HepG2 (cell line): ENCODE data around the gene SETD1A. TPM values are rescaled to one million over a fixed set of nuclear protein-coding genes. Genes with fewer than 3 reads are reported as not detected.
A peak's percentile ranks its signal among the peaks of the same experiment; 100 is the strongest.

Experiments used
- CREM ChIP-seq, 2 experiments: sonication (generic) in 1 of 2; formaldehyde crosslinking in 1 of 2; IDR thresholded peaks; 2 replicates each; pipeline versions ENCODE4 v1.4.0 to v1.6.1; 2016 to 2020; ENCODE audit warnings: antibody characterized with exemption in 1 of 2, mild to moderate bottlenecking in 1 of 2, missing genetic modification reagents in 1 of 2
- EEA1 ChIP-seq: sonication (generic); formaldehyde crosslinking; IDR thresholded peaks from 2 replicates; pipeline ENCODE4 v1.5.1; 2020; ENCODE audit warnings: mild to moderate bottlenecking, missing genetic modification reagents, borderline replicate concordance
- KLF13 ChIP-seq: sonication (generic); formaldehyde crosslinking; IDR thresholded peaks from 2 replicates; pipeline ENCODE4 v1.4.0; 2020; ENCODE audit warnings: mild to moderate bottlenecking, missing genetic modification reagents
- KLF9 ChIP-seq: IDR thresholded peaks from 2 replicates; pipeline ENCODE4 v1.6.1; 2016; ENCODE audit warnings: low read depth
- MAFK ChIP-seq, 2 experiments: IDR thresholded peaks in 1 of 2; conservative IDR thresholded peaks in 1 of 2; 2 replicates each; pipeline ENCODE4 v1.6.1; 2011; ENCODE audit warnings: improper control_type of control experiment in 2 of 2, low read length in 2 of 2
- MED1 ChIP-seq: sonication (generic); formaldehyde crosslinking; IDR thresholded peaks from 2 replicates; pipeline ENCODE4 v1.4.0; 2020; ENCODE audit warnings: missing genetic modification reagents
- NFKBIZ ChIP-seq: IDR thresholded peaks from 2 replicates; pipeline ENCODE4 v1.6.1; 2018; ENCODE audit warnings: missing genetic modification reagents, missing compliant biosample characterization
- NR1H2 ChIP-seq: sonication (generic); formaldehyde crosslinking; IDR thresholded peaks from 2 replicates; pipeline ENCODE4 v1.8.1; 2022; ENCODE audit warnings: low read depth, missing genetic modification reagents, borderline replicate concordance
- NR3C1 ChIP-seq: sonication (generic); formaldehyde crosslinking; IDR thresholded peaks from 2 replicates; pipeline ENCODE4 v1.4.0; 2020; ENCODE audit warnings: missing genetic modification reagents
- SAP130 ChIP-seq: IDR thresholded peaks from 2 replicates; pipeline ENCODE4 v1.6.1; 2016; ENCODE audit warnings: low read depth
- SIN3B ChIP-seq: fragments of 150-350 bp; IDR thresholded peaks from 2 replicates; pipeline ENCODE4 v1.6.1; 2014; ENCODE audit warnings: low read length
- SOX6 ChIP-seq, 2 experiments: fragments of 450-650 bp in 1 of 2; sonication (generic) in 1 of 2; formaldehyde crosslinking in 1 of 2; IDR thresholded peaks; 2 replicates each; pipeline versions ENCODE4 v1.4.0 to v1.6.1; 2017 to 2020; ENCODE audit warnings: antibody characterized with exemption in 1 of 2, mild to moderate bottlenecking in 1 of 2, missing genetic modification reagents in 1 of 2
- SUZ12 ChIP-seq: fragments of 150-350 bp; IDR thresholded peaks from 2 replicates; pipeline ENCODE4 v1.6.1; 2014; ENCODE audit warnings: low read depth, low read length
- TOE1 ChIP-seq: sonication (generic); formaldehyde crosslinking; IDR thresholded peaks from 2 replicates; pipeline ENCODE4 v1.4.0; 2020; ENCODE audit warnings: mild to moderate bottlenecking, missing genetic modification reagents
- YEATS4 ChIP-seq: sonication (generic); formaldehyde crosslinking; IDR thresholded peaks from 2 replicates; pipeline ENCODE4 v1.4.0; 2020; ENCODE audit warnings: missing genetic modification reagents, borderline replicate concordance
- ZNF101 ChIP-seq: sonication (generic); formaldehyde crosslinking; IDR thresholded peaks from 2 replicates; pipeline ENCODE4 v1.4.0; 2020; ENCODE audit warnings: mild to moderate bottlenecking, low read depth, missing genetic modification reagents, borderline replicate concordance
- ZNF17 ChIP-seq: sonication (generic); formaldehyde crosslinking; IDR thresholded peaks from 2 replicates; pipeline ENCODE4 v1.5.0; 2020; ENCODE audit warnings: mild to moderate bottlenecking, missing genetic modification reagents
- ZNF432 ChIP-seq: sonication (generic); formaldehyde crosslinking; IDR thresholded peaks from 2 replicates; pipeline ENCODE4 v1.5.0; 2020; ENCODE audit warnings: missing genetic modification reagents, mild to moderate bottlenecking, borderline replicate concordance
- ZNF543 ChIP-seq: sonication (generic); formaldehyde crosslinking; IDR thresholded peaks from 2 replicates; pipeline ENCODE4 v1.4.0; 2020; ENCODE audit warnings: mild to moderate bottlenecking, missing genetic modification reagents
- ZNF766 ChIP-seq: sonication (generic); formaldehyde crosslinking; IDR thresholded peaks from 2 replicates; pipeline ENCODE4 v1.5.0; 2020; ENCODE audit warnings: missing genetic modification reagents, borderline replicate concordance
- ZNF772 ChIP-seq: sonication (generic); formaldehyde crosslinking; IDR thresholded peaks from 2 replicates; pipeline ENCODE4 v1.5.0; 2020; ENCODE audit warnings: mild to moderate bottlenecking, missing genetic modification reagents
- ZNF776 ChIP-seq: sonication (generic); formaldehyde crosslinking; IDR thresholded peaks from 2 replicates; pipeline ENCODE4 v1.4.0; 2020; ENCODE audit warnings: mild to moderate bottlenecking, missing genetic modification reagents
- ZNF782 ChIP-seq: sonication (generic); formaldehyde crosslinking; IDR thresholded peaks from 2 replicates; pipeline ENCODE4 v1.4.0; 2020; ENCODE audit warnings: missing genetic modification reagents, mild to moderate bottlenecking, borderline replicate concordance
- polyA plus RNA-seq, 8 experiments: library from polyadenylated mRNA; depleted of rRNA in 3 of 8; stranded (reverse) in 7 of 8; unstranded in 1 of 8; fragments of >200 nt; fragmentation: Illumina TruSeq in 4 of 8; extraction: Trizol in 4 of 8; gene quantifications; 2 replicates each; pipeline versions ENCODE4 v1.2.1 to v1.2.3, GENCODE V29; 2011 to 2016; ENCODE audit warnings: low read depth in 4 of 8, missing spikeins in 1 of 8, mixed read lengths in 1 of 8; ENCODE audit not compliant: insufficient read depth in 1 of 8
- total RNA-seq, 5 experiments: library from RNA; depleted of rRNA; stranded (reverse); fragments of >200 nt; fragmentation: Illumina TruSeq; extraction: Trizol; gene quantifications; 2 replicates each; pipeline ENCODE4 v1.2.3, GENCODE V29; 2016; ENCODE audit warnings: low read depth in 1 of 5
- TF ChIP-seq, protein P1 (sequence below): sonication (generic); formaldehyde crosslinking; IDR thresholded peaks from 2 replicates; pipeline ENCODE4 v1.4.0; 2020; ENCODE audit warnings: mild to moderate bottlenecking, missing genetic modification reagents
- TF ChIP-seq, protein P2 (sequence below): sonication (generic); formaldehyde crosslinking; IDR thresholded peaks from 2 replicates; pipeline ENCODE4 v1.8.1; 2023; ENCODE audit warnings: missing genetic modification reagents, inconsistent platforms, borderline replicate concordance

SETD1A gene
- total and polyA plus RNA-seq, 2 of the 13 experiments (the other 11 are each of a cell fraction or from before 2014, with no cell fraction given): 3.8 to 5.6 TPM

DNA sequence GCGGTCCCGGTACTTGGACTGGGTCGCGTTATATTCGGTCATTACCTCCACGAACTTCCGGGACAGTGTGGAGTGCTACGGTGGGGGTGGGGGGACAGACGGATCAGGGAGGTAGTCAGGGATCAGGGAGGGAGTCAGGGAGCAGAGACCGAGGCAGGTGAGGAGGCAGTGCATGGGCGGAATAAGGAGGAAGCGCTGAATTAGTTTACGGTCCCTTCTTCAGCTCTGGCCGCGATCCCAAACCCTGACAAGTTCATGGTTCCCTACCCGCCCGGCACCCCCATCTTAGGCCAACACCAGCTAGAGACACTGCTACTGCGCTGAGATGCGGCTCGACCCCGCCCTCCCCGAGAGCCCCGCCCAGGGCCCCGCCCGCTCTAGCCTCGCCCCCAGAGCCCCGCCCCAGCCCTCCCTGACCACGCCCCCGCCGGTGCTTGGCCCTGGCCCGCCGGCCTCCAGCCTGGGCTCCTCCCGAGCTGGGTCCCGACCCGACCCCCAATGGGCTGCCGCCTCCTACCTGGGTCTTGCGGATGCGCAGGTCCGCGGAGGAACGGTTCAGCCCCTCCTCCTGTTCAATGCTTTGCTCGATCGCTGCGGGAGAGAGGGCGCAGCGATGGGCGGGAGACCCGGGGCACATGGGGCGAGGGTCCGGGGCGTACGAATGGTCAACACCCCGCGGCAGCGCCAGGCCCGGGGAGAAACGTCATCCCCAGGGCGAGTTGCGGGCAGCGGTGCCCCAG lies 39.6 kb downstream of the SETD1A start (continued):
- TF ChIP-seq, protein P1, sequence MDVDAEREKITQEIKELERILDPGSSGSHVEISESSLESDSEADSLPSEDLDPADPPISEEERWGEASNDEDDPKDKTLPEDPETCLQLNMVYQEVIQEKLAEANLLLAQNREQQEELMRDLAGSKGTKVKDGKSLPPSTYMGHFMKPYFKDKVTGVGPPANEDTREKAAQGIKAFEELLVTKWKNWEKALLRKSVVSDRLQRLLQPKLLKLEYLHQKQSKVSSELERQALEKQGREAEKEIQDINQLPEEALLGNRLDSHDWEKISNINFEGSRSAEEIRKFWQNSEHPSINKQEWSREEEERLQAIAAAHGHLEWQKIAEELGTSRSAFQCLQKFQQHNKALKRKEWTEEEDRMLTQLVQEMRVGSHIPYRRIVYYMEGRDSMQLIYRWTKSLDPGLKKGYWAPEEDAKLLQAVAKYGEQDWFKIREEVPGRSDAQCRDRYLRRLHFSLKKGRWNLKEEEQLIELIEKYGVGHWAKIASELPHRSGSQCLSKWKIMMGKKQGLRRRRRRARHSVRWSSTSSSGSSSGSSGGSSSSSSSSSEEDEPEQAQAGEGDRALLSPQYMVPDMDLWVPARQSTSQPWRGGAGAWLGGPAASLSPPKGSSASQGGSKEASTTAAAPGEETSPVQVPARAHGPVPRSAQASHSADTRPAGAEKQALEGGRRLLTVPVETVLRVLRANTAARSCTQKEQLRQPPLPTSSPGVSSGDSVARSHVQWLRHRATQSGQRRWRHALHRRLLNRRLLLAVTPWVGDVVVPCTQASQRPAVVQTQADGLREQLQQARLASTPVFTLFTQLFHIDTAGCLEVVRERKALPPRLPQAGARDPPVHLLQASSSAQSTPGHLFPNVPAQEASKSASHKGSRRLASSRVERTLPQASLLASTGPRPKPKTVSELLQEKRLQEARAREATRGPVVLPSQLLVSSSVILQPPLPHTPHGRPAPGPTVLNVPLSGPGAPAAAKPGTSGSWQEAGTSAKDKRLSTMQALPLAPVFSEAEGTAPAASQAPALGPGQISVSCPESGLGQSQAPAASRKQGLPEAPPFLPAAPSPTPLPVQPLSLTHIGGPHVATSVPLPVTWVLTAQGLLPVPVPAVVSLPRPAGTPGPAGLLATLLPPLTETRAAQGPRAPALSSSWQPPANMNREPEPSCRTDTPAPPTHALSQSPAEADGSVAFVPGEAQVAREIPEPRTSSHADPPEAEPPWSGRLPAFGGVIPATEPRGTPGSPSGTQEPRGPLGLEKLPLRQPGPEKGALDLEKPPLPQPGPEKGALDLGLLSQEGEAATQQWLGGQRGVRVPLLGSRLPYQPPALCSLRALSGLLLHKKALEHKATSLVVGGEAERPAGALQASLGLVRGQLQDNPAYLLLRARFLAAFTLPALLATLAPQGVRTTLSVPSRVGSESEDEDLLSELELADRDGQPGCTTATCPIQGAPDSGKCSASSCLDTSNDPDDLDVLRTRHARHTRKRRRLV: no peak
- TF ChIP-seq CREM (IDR thresholded peaks at IDR 0.05) (no peak), CREM (CRISPR knock-in tag; IDR thresholded peaks at IDR 0.05) (no peak), KLF9 (CRISPR knock-in tag) (no peak), SAP130 (CRISPR knock-in tag) (peak; percentile 65), SOX6 (IDR thresholded peaks at IDR 0.05) (no peak), SOX6 (CRISPR knock-in tag; IDR thresholded peaks at IDR 0.05) (peak; percentile 51; the same call in 1 of the 2 replicates), SUZ12 (no peak), SIN3B (no peak), ZNF782 (CRISPR knock-in tag) (no peak), ZNF776 (CRISPR knock-in tag) (peak; percentile 80; the same call in 1 of the 2 replicates), ZNF432 (CRISPR knock-in tag) (no peak), ZNF17 (CRISPR knock-in tag) (no peak), ZNF543 (CRISPR knock-in tag) (no peak), ZNF766 (CRISPR knock-in tag) (0 out of 2 replicates have a peak, but pooled peaks have one; percentile 6), NR1H2 (no peak), MED1 (CRISPR knock-in tag) (peak; percentile 65), NFKBIZ (CRISPR knock-in tag) (0 out of 2 replicates have a peak, but pooled peaks have one; percentile 48), ZNF772 (CRISPR knock-in tag) (peak; percentile 83; the same call in 1 of the 2 replicates), NR3C1 (CRISPR knock-in tag) (no peak), MAFK (conservative IDR thresholded peaks at IDR 0.05 in 1 of 2, IDR thresholded peaks at IDR 0.05 in 1 of 2; ENCODE audit: low read length in 2 of 2) (no peak), KLF13 (peak; percentile 74; the same call in 1 of the 2 replicates), TOE1 (no peak), ZNF101 (CRISPR knock-in tag) (no peak), EEA1 (no peak; the same call in 1 of the 2 replicates), YEATS4 (peak; percentile 33)
- TF ChIP-seq, protein P2, sequence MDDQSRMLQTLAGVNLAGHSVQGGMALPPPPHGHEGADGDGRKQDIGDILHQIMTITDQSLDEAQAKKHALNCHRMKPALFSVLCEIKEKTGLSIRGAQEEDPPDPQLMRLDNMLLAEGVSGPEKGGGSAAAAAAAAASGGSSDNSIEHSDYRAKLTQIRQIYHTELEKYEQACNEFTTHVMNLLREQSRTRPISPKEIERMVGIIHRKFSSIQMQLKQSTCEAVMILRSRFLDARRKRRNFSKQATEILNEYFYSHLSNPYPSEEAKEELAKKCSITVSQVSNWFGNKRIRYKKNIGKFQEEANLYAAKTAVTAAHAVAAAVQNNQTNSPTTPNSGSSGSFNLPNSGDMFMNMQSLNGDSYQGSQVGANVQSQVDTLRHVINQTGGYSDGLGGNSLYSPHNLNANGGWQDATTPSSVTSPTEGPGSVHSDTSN (CRISPR knock-in tag): 0 out of 2 replicates have a peak, but pooled peaks have one; percentile 63
